OCI-M1 (cell line): ENCODE results near the gene SEC16A.

Experiments
- DNase-seq: peaks from one replicate; lab custom pipeline; 2025; lab: John Stamatoyannopoulos, UW

The SEC16A gene

DNA sequence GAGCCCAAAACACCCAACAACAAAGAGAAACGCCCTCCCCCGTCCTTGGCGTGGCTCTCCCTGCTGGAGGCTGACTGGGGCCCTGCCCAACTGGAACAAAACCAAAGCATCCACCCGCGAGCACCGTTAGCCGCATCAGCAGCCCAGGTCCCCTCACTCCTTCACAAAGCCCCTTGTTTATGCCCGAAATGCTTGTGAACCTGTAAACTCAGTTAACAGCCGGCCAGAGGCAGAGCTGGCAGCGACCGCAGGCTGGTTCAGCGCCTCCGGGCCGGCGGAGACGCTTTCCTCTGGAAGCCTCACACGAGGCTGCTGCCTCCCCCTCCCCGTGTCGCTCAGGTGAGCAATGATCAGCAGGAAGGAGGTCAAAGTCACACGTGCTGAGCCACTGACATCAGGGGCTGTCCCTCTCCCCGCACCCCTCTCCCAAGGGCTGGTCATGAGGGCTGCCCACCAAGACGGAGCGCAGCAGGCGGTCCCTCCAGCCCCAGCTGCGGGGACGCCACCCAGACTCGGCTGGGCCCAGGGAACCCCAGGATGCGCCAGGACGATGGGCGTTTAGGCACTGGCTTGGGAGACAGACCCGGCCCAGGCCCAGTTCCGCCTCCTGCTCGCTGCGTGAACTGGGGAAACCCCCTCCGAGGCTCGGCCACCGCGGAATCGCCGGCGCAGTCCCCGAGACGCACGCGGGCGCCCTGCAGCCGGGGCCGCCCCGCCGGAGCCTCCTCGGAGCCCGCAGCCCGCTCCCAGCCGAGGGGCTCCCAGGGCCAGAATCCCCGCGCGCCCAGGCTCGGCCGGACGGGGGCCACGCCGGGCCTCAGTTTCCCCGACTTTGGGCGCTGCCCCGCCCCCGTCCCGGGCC lies 83.4 kb downstream of the SEC16A start:
- DNase-seq, result peak; percentile 27

DNA sequence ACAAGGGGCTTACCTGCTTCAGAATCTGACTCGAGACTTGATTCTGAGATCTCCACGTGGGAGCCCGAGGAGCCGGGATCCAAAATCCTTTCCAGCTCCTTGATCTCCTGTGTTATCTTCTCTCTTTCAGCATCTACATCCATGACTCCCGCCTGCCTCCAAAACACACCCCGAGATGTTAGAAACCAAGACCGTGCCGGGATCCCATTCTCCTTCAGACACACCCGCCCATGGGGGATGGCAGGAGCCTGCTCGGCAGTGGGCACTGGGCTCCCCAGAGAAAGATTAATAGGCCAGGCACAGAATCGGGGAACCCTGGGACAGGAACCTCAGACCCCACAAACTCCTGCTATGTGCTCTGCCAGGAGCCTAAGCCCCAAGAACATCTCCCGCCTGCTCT lies 84.6 kb downstream of the SEC16A start:
- no peak for DNase-seq

DNA sequence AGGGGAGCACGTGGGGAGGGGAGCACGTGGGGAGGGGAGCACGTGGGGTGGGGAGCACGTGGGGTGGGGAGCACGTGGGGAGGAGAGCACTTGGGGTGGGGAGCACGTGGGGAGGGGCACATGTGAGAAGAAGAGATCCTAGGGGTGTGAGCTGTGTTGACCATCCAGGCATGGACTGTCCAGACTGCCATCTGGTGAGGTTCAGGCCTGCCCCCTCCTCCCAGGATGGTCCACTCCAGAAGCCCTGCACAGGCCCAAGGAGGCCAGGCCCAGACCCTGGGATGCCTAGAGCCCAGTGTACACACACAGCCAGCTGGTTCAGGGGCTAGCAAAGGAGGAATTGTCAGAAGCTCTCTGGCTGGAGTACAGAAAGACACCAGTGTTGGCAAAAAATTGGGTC lies 85.2 kb downstream of the SEC16A start:
- no peak for DNase-seq

DNA sequence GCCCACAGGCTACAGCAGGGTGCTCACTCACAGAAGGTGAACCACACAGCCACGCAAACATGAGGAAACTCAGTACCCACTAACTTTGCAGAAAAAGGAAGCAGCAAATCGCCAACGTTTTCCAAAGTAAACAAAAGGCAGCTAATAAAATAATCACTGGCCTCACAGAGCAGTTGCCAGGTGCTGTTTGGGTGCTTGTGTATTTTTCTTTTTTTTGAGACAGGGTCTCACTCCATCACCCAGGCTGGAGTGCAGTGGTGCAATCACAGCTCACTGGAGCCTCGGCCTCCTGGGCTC lies 86.7 kb downstream of the SEC16A start:
- DNase-seq, result no peak

DNA sequence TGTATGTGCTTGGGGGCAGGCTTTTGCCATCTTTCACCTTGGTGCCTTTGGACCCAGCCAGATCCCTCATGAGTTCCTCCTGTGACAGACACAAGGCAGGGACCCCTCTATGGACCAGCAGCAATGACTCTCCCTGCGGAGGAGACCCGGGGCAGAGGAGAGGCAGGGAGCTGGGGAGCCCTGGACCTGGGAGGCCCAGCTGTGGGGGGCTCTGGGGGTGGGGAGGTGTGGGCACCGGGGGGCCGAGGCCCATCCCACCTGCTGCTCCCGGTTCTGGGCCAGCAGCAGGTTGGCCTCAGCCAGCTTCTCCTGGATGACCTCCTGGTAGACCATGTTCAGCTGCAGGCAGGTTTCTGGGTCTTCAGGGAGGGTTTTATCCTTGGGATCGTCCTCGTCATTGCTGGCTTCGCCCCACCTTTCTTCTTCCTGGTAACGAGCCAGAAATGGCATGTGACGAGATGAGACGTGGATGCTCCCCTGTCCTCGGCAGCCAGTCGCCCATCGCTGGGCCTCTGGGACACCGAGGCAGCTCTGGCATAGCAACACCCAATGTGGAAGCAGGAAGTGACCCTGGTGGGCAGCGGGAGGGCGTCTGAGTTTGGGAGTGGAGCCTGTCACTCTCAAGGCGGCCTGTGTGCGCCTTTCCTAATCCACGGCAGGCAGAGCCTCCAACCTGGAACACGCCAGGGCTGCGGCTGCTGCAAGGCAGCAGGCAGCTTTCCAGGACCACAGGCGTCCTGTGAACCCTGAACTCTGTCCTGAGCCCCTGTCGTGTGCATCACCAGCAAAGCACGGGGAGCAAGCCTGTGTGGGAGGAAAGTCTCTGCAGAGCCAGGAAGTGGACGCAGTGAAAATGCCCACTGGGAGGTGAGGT lies 87.3 kb downstream of the SEC16A start:
- no peak for DNase-seq

DNA sequence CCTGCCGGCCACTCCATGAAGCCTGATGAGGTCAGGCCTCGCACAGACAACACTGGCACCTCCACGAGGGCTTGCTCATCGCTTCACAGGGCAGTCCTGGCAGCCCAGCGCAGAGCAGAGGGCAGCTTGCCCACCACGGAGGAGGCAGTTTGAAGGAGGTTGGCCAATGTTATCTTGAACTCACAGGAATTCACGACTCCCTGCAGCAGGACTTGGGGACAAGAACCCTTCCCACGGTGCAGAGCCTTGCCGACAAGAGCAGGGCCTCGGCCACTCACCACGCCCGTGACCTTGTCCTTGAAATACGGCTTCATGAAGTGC lies 87.9 kb downstream of the SEC16A start:
- no peak for DNase-seq

DNA sequence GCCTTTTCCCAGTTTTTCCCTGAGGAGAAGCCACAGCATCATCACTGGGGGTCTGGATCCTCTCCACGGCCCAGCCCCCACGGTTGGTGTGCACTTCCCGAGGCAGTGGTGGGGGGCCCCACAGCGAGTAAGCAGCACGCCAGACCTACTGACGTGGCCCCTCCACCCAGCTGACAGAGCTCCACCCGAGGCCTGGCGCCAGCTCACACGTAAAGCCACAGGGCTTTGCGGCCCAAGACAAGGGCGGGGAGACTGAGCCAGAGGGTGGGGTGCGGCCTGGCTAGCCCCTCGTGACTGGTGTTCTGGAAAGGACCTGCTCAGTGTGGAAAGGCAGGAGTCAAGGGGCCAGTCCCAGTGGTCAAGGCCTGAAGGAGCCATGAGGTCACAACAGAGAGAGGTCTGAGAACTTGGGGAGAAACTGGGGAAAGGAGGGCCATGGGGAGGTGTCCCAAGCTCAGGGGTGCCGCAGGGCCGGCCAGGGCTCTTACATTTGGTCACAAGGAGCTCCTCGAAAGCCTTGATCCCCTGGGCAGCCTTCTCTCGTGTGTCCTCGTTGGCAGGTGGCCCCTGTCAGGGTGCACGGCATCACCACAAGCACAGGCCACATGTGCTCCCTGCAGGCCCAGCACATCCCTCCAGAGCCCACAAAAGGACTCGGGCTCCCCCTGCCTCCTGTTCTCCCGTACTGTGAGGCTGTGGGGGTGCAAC lies 88.4 kb downstream of the SEC16A start:
- DNase-seq, result no peak

DNA sequence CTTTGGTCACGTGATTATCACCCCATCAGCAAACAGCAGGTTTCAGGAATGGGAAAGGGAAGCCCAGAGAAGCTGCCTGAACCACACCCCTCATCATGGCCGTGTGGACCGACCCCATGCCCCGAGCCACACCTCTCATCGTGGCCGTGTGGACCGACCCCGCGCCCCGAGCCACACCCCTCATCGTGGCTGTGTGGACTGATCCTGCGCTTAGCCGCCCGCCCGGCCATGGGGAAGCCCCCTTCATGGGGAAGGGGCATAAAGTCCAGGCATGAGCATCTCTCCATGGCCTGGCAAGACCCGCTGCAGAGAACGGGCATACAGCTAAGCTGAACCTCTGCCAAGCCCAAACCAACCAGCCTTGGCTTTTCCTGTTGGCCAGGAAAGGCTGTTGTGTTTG lies 89.3 kb downstream of the SEC16A start:
- no peak for DNase-seq

DNA sequence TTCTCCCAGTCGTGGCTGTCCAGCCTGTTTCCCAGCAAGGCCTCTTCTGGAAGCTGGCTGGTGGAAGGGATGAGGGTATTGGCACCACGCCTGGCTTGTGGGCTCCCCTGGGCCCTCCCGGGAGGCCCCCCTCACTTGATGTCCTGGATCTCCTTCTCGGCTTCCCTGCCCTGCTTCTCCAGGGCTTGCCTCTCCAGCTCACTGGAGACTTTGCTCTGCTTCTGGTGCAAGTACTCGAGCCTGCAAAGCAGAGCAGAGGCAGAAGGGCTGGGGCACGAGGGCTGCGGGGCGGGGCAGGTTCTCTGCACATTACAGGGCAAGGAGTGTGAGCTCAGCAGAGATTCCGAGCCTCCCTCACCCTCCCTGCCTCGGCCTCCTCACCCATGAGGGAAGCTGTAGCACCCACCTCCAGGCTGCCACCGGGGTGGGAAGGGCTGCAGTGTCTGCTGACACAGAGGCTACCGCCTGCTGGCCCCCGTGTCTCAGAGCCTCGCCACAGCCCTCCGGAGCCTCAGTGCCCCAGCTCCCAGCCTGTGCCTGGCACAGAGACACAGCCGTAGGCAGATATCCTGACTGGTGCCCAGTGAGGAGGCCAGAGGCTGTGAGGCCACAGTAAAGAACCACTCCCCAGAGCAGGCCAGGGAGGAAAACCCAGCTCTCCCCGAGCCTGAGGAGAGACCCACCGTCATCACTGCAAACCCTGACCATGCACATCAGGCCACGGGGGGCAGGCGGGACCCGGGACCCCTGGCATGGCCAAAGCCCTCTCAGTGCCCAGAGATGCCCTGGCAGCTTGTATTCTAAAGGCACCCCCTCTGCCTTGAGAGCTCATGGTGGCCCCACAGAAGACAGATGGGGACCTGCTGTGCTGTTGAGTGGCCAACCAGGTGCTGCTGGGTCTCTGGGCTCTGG lies 90.0 kb downstream of the SEC16A start:
- DNase-seq, result no peak

DNA sequence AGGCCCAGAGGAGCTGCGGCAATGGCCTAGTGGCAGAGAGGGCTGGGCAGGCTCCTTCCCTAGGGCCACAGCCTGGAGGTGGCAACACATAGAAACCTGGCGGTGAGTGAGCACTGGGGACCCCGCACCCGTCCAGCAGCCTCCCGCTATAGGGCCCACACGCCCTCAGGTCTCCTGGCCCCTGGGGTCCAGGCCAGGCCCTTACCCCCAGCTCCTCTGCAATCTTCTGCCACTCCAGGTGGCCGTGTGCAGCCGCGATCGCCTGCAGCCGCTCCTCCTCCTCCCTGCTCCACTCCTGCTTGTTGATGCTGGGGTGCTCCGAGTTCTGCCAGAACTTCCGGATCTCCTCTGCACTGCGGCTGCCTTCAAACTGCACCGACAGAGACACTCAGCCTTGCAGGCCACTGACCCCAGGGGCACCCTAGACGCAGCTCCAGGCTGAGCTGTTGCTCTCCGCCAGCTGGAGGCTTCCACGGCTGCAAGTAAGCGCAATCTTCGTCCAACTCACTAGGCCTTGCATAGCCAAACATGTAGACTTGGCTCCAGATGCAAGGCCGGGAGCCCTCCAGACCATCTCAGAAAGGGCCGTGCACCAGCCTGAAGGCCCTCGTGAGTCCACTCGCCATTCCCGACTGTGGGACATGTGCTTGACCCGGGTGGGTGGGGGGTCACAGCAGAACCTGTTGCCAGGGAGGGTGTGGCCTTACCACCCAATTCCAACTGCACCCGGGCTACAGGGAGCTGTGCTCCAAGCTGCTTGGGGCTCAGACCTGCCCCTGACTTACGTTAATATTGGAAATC lies 90.9 kb downstream of the SEC16A start:
- no peak for DNase-seq
